GM12878 (cell line): ENCODE data around the gene BCL2L12.
"Not testable (repeated sequence)": the region's sequence is repeated elsewhere in the genome, so short reads cannot be mapped to it uniquely, and the experiment has no call there.

Experiments used
- BCL3 ChIP-seq: IDR thresholded peaks from 2 replicates; pipeline ENCODE4 v1.6.1; 2011; ENCODE audit warnings: borderline replicate concordance, low read depth, mild to moderate bottlenecking, moderate library complexity, low read length; ENCODE audit not compliant: insufficient read depth, poor library complexity, severe bottlenecking
- CREM ChIP-seq: IDR thresholded peaks from 2 replicates; pipeline ENCODE4 v1.6.1; 2014; ENCODE audit warnings: antibody characterized with exemption, low read depth
- CTCF ChIP-seq, 3 experiments: IDR thresholded peaks in 2 of 3; conservative IDR thresholded peaks in 1 of 3; 2 replicates each; pipeline ENCODE4 v1.5.1; 2011; ENCODE audit warnings: low read depth in 3 of 3, low read length in 3 of 3, mild to moderate bottlenecking in 3 of 3, control low read depth in 2 of 3, moderate library complexity in 2 of 3, inconsistent platforms in 1 of 3, mixed read lengths in 1 of 3; ENCODE audit not compliant: control insufficient read depth in 2 of 3, insufficient read depth in 1 of 3; ENCODE audit errors: extremely low read depth in 1 of 3
- EZH2 ChIP-seq: IDR thresholded peaks from 2 replicates; pipeline ENCODE4 v1.6.1; 2012; ENCODE audit warnings: low read depth, mild to moderate bottlenecking, control low read depth, inconsistent platforms, low read length, borderline replicate concordance; ENCODE audit not compliant: control insufficient read depth
- JUNB ChIP-seq: IDR thresholded peaks from 2 replicates; pipeline ENCODE4 v1.6.1; 2016; ENCODE audit warnings: antibody characterized with exemption, mild to moderate bottlenecking
- MXI1 ChIP-seq: fragments of 150-350 bp; IDR thresholded peaks from 2 replicates; pipeline ENCODE4 v1.6.1; 2011; ENCODE audit warnings: low read depth, mild to moderate bottlenecking, inconsistent platforms, low read length, improper control_type of control experiment
- NFYA ChIP-seq: IDR thresholded peaks from 2 replicates; pipeline ENCODE4 v1.6.1; 2011; ENCODE audit warnings: low read depth, mild to moderate bottlenecking, low read length, improper control_type of control experiment, borderline replicate concordance
- POLR2A ChIP-seq: IDR thresholded peaks from 2 replicates; pipeline ENCODE4 v1.6.1; 2011; ENCODE audit warnings: low read depth, mild to moderate bottlenecking, low read length
- RCOR1 ChIP-seq: conservative IDR thresholded peaks from 2 replicates; pipeline ENCODE4 v1.6.1; 2012; ENCODE audit warnings: low read depth, low read length, improper control_type of control experiment
- SIN3A ChIP-seq: IDR thresholded peaks from 2 replicates; pipeline ENCODE4 v1.6.1; 2012; ENCODE audit warnings: low read depth, low read length, improper control_type of control experiment
- ZBTB11 ChIP-seq: fragments of 450-650 bp; formaldehyde crosslinking; IDR thresholded peaks from 2 replicates; pipeline ENCODE4 v1.5.0; 2022; ENCODE audit warnings: mild to moderate bottlenecking, missing genetic modification characterization

- not testable (repeated sequence) for TF ChIP-seq RCOR1; CTCF (IDR thresholded peaks at IDR 0.05 in 2 of 3, conservative IDR thresholded peaks at IDR 0.05 in 1 of 3; ENCODE audit: control insufficient read depth in 2 of 3, extremely low read depth in 1 of 3, insufficient read depth in 1 of 3, low read depth in 3 of 3, low read length in 3 of 3); SIN3A; BCL3; JUNB; MXI1; ZBTB11 (CRISPR knock-in tag); CREM; POLR2A; EZH2; NFYA
Measured at GRCh38 chr19:49633273-49633672, 32.5 kb upstream of the BCL2L12 start.
